Lower lobe of right lung (tissue), 2 donors: ENCODE results near the gene POLR3A. TPM values are rescaled to one million over a fixed set of nuclear protein-coding genes. Genes with fewer than 3 reads are reported as not detected.

Experiments
- ATAC-seq, 2 donors: fragments of 200-7000 bp; cut with Tn5 transposase; one replicate each; pipeline ENCODE4 v1.9.1; 2020 to 2022; ENCODE audit warnings: mild to moderate bottlenecking in 2 of 2, moderate library complexity in 2 of 2
- DNase-seq: peaks from one replicate; pipeline ENCODE4 v3.0.0-alpha.2; 2020
- H3K27ac ChIP-seq: fragments of 200-600 bp; one replicate; pipeline ENCODE4 v1.8.0; 2022
- H3K27me3 ChIP-seq: fragments of 200-600 bp; one replicate; pipeline ENCODE4 v1.8.0; 2022; ENCODE audit warnings: low read depth
- H3K36me3 ChIP-seq: fragments of 200-600 bp; one replicate; pipeline ENCODE4 v1.8.0; 2022; ENCODE audit warnings: mild to moderate bottlenecking
- H3K4me1 ChIP-seq: fragments of 200-600 bp; one replicate; pipeline ENCODE4 v1.8.0; 2022
- H3K4me3 ChIP-seq: fragments of 200-600 bp; one replicate; pipeline ENCODE4 v1.8.0; 2022; ENCODE audit warnings: mild to moderate bottlenecking
- H3K9me3 ChIP-seq: fragments of 200-600 bp; one replicate; pipeline ENCODE4 v1.8.0; 2022
- intact Hi-C: fragments of 100-400 bp; cut with DNase I; formaldehyde crosslinking; loops from one replicate; pipeline ENCODE4 v1.11.0; 2022
- total RNA-seq: library from RNA; stranded (reverse); fragmentation: NEBNext Ultra II Directional; extraction: Animal tissue kit (Norgen Biotek cat#: 25700); gene quantifications from one replicate; pipeline ENCODE4 v1.2.1, GENCODE V29; 2021
- TF ChIP-seq, protein P1 (sequence below): fragments of 200-600 bp; IDR thresholded peaks from one replicate; pipeline ENCODE4 v1.8.0; 2022; ENCODE audit warnings: antibody characterized with exemption, mild to moderate bottlenecking
- donor health status: DM: no; HTN: yes; CAD: no; lungs with severe emphysema.

POLR3A gene
- total RNA-seq, 1 donor from 2014 or later: 11.2 TPM

DNA sequence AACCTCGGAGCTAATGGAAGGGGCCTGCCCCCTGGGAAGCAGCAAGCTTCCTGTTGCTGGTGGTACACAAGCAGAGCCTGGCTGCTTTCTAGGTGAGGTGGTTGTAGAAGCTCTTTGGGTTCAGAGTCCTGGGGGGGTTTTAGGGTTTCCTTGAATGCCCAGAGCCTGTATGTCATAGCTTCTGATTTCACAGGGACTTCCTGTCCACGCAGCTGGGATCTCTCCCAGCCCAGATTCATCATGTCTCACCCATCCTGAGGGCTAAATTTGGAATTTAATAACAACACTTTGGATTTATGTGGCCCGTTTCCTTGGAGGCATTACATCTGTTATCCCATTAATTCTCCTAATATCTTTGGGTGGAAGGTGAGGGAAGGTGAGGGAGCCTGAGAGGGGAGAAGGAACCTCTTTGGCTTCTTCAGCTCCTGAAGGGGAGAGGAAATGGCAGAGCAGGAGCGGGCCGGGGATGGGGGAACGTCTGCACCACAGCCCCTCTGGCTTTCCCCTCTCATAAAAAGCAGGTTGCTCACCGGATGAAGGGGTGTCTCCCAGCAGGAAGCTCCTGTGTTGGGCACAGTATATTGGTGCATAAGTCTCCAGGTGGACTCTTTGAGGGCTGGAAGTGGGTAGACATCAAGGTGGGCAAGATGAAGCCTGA is 24.0 kb upstream of the POLR3A start:
- H3K27ac ChIP-seq: no peak overlapping the region
- H3K4me3 ChIP-seq: no peak overlapping the region
- no peaks in the 10 kb centered on the region for H3K9me3 ChIP-seq
- no peak for DNase-seq
- intact Hi-C loops: no loop called here
- TF ChIP-seq, protein P1, sequence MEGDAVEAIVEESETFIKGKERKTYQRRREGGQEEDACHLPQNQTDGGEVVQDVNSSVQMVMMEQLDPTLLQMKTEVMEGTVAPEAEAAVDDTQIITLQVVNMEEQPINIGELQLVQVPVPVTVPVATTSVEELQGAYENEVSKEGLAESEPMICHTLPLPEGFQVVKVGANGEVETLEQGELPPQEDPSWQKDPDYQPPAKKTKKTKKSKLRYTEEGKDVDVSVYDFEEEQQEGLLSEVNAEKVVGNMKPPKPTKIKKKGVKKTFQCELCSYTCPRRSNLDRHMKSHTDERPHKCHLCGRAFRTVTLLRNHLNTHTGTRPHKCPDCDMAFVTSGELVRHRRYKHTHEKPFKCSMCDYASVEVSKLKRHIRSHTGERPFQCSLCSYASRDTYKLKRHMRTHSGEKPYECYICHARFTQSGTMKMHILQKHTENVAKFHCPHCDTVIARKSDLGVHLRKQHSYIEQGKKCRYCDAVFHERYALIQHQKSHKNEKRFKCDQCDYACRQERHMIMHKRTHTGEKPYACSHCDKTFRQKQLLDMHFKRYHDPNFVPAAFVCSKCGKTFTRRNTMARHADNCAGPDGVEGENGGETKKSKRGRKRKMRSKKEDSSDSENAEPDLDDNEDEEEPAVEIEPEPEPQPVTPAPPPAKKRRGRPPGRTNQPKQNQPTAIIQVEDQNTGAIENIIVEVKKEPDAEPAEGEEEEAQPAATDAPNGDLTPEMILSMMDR: no peak
- no peaks in the 10 kb centered on the region for H3K4me1 ChIP-seq
- peak; percentile 43 to 48 for ATAC-seq
- no peaks in the 10 kb centered on the region for H3K27me3 ChIP-seq
- no peaks in the 10 kb centered on the region for H3K36me3 ChIP-seq

DNA sequence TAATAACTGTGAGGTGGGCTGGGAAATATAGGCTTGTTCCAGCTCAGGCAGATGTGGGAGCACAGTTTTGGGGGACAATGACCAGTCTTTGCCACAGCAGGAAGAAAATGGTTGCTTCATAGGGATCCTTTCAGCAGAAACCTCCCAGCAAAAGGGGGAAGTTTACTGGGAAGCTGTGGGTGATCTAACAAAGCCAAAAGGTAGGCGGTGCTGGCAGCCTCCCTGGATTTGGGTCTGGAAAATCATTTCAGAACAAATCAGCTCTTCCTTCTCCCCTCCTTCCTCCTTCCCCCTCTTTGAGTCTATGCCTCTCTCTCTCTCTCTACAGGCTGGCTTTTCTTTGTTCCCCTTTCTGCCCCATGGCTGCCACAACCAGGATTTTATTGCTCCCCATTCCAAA is 20.5 kb upstream of the POLR3A start:
- no peak for DNase-seq
- no peak for ATAC-seq
- Histone ChIP-seq H3K4me1 (peaks cover 6% of the 10 kb centered on the region), H3K27me3 (no peaks in the 10 kb centered on the region), H3K9me3 (no peaks in the 10 kb centered on the region), H3K36me3 (no peaks in the 10 kb centered on the region), H3K27ac (no peak overlapping the region), H3K4me3 (no peak overlapping the region)
- TF ChIP-seq, protein P1: no peak
- intact Hi-C loops: no loop called here

DNA sequence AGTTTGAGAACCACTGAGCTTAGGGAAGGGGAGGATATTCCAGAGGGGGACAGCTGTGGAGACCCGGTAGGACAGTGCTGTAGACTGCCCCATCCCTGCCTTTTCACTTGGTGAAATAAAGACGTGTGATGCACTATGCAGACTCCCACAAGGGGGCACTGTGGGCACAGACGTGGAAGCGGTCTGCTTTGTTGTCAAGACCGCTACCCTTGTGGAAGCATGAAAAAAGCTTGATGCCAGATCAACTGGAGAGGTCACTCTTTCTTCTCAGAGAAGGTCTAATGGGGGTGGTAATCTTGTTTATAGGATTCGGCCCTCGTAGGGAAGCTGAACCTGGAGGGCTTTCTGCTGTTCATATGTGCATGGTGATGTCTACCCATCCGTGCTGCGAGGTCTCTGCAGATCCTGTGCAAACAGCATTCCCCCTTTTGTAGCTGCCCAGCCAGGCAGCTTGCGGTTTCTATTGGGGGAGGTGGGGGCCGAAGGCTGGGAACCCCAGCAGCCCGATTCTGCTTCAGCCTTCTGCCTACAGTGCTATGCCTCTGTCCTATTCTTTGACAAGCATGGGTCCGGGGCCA is 18.1 kb upstream of the POLR3A start:
- Histone ChIP-seq H3K4me3 (no peak overlapping the region), H3K9me3 (no peaks in the 10 kb centered on the region), H3K27ac (no peak overlapping the region), H3K4me1 (peaks cover 6% of the 10 kb centered on the region), H3K27me3 (no peaks in the 10 kb centered on the region), H3K36me3 (peaks cover 9% of the 10 kb centered on the region)
- ATAC-seq (peak; percentile 87 to 88), DNase-seq (peak; percentile 86)
- intact Hi-C loops: no loop called here
- TF ChIP-seq, protein P1: peak; percentile 93

DNA sequence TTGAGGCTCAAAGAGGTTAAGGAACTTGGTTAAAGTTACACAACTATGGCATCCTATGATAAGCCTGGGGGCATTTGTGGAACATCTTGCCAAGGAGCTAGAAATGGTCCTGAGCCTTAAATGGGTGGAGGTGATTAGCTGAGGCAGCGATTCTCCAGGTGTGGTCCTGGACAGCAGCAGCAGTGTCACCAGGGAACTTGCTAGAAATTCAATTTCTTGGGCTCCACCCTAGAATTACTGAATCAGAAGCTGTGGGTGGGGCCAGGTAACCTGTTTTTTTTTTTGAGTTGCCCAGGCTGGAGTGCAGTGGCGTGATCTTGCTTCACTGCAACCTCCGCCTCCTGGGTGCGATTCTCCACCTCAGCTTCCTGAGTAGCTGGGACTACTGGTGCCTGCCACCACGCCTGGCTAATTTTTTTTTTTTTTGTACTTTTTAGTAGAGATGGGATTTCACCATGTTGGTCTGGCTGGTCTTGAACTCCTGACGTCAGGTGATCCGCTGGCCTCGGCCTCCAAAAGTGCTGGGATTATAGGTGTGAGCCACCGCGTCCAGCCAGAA is 17.5 kb upstream of the POLR3A start:
- DNase-seq (no peak), ATAC-seq (no peak)
- intact Hi-C loops: no loop called here
- Histone ChIP-seq H3K9me3 (no peaks in the 10 kb centered on the region), H3K4me3 (no peak overlapping the region), H3K4me1 (peaks cover 6% of the 10 kb centered on the region), H3K27me3 (no peaks in the 10 kb centered on the region), H3K36me3 (peaks cover 16% of the 10 kb centered on the region), H3K27ac (no peak overlapping the region)
- TF ChIP-seq, protein P1: no peak

DNA sequence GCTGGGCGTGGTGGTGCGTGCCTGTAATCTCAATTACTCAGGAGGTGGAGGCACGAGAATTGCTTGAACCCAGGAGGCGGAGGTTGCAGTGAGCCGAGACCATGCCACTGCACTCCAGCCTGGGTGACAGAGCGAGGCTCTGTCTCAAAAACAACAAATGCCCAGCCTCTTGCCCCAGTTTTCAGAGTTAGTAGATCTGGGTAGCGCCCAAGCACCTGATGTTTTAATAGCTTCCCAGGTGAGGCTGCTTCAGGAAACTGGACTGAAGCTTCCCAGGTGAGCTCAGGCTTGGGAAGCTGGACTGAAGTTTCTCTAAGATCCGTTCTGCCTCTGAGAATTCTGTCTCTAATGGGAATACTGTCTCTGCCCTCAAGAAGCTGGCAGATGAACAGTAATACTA is 16.5 kb upstream of the POLR3A start:
- DNase-seq (no peak), ATAC-seq (no peak)
- Histone ChIP-seq H3K27me3 (no peaks in the 10 kb centered on the region), H3K9me3 (no peaks in the 10 kb centered on the region), H3K4me3 (no peak overlapping the region), H3K36me3 (peaks cover 25% of the 10 kb centered on the region), H3K4me1 (peaks cover 6% of the 10 kb centered on the region), H3K27ac (no peak overlapping the region)
- TF ChIP-seq, protein P1: no peak
- intact Hi-C loops: no loop called here
